NT2/D1 (cell line): Measurements from ENCODE around the gene AP1G2.

Experiments used
- YY1 ChIP-seq: IDR thresholded peaks from 2 replicates; pipeline ENCODE4 v1.6.1; 2011; ENCODE audit not compliant: insufficient read length, insufficient read depth
- ZNF274 ChIP-seq: IDR thresholded peaks from 2 replicates; pipeline ENCODE4 v1.6.1; 2011; ENCODE audit warnings: mild to moderate bottlenecking, low read depth, low read length

DNA sequence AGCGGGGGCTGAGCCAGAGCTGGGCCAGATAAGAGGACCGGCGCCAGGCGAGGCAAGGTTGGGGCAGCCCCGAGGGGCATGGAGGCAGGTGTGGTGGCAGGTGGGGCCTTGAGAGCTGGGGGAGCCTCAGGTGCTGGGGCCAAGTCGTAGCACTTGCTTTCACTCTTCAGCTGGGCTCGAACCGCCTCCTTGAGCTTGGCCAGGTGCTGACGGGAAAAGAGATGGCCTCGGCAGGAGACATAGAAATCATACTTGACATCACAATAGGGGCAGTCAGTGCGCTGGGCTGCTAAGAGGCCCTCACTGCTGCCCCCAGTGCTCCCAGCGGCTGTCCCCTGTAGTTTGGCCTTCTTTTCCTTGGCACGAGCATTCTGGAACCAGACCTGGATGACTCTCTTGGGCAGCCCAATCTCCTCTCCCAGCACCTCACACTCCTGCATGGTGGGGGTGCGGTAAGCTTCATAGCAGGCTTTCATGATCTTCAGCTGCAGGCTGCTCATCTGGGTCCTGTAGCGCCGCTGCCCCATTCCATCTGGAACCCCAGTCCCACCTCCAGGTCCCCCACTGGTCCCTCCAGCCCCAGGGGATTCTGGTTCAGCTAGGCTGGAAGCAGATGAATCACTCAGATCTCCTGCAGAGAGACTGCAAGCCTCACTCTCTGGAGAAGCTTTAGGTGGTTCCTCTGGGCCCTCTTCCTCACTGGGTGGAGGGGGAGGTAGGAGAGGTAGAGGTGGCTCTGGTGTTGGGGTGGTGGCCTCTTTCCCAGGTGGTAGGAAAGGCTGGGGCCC is 44.2 kb downstream of the AP1G2 start:
- no peak for TF ChIP-seq YY1
- TF ChIP-seq ZNF274 = no peak
